NCI-H748 (cell line): ENCODE results near the gene CDKAL1.
A peak's percentile ranks its signal among the peaks of the same experiment; 100 is the strongest.
"Not testable (repeated sequence)": the region's sequence is repeated elsewhere in the genome, so short reads cannot be mapped to it uniquely, and the experiment has no call there.

Source experiments
- DNase-seq: peaks from one replicate; lab custom pipeline; 2025; ENCODE audit not compliant: unreplicated experiment; lab: John Stamatoyannopoulos, UW

The CDKAL1 gene

DNA sequence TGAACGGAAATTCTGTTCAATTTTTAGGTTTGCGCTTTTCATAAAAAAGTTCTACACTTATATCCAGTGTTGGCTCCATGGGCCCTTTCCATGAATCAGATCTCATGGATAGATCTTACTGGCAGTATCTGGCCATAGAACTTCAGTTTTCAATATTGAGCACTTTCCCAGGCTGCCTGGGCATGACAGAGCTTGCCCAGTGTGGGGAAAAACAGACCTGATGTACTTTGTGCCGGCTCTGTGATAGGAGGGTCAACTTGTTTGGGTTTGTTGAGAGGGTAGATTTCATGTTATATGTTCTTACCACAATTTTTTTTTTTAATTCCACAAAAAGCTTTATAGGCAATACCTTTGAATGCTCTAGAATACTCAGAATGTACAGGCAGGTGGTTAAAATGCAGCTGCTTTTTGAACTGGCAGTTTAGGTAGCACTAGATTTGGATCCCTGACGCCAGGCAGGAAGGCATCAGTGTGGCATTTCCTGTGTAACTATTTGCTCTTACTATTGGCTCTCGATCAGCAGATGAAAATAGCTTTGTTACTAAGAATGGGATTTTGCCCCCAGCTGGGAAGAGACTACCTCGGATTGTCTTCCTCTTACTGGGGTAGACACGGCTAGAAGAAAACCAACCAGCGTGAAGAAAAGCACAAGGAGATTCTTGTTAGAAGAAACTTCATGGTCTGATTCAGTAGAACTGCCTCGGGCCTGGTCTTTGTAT is 654.4 kb downstream of the CDKAL1 start:
- peak; percentile 85 for DNase-seq

DNA sequence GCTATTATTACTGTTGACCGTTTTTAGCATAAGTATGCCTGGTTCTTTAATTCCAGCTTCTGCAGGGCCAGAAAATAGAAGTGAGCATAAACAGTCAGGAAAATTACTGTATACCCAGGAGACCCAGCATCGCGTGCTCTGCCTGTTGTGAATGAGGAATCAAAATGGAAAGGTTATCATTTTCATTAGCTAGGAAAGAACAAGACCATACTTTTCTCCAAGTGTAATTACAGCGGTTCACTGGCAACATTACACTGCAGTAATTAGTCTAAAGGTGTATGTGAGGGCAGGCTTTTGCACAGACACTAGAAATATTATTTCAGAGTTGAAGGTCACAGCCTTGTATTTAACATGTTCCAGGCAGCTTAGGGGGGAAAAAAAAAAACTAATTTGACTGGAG is 655.5 kb downstream of the CDKAL1 start:
- peak; percentile 80 for DNase-seq

DNA sequence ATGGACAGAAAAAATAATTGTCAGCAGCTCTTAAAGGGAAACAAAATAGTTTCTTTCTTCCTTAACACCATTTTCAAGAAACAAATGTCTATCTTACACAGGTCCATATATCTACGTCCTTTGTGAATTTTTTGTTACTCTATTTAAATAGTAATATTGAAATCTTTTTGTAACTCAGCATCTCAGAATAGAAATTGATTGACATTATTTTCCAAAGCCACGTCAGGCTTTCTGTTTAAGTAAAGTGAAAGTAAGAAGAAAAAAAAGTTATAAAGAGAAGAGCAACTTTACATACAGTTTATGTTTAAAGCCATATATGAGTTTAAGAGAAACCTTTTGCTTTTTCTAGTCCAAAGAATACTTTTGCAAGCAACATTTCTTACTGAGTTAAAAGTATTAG is 656.4 kb downstream of the CDKAL1 start:
- no peak for DNase-seq

DNA sequence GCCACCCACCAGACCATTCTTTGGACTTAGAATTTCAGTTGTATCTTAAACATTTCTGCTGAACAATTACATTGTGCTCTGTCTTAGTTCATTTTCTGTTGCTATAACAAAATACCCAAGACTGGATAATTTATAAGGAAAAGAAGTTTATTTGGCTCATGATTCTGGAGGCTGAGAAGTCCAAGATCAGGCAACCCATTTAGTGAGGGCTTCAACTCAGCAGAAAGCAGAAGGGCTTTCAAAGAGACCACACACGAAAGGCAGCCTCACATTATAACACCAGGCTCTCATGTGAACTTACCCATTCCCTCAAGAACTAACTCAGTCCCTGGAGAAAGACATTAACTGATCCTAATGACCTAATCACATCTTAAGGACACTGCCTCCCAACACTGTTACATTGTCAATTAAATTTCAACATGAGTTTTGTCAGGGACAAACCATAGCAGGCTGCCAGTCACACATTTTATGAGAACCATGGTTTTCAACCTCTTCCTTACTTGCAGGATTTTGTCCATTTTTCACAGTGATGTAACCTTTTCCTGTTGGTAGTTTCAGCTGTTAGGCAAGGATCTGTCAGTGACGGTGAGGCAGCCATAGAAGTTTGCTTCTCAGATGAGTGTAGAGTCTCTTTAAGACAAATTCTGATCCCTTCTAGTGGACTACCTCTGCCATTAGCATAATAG is 659.7 kb downstream of the CDKAL1 start:
- no peak for DNase-seq

DNA sequence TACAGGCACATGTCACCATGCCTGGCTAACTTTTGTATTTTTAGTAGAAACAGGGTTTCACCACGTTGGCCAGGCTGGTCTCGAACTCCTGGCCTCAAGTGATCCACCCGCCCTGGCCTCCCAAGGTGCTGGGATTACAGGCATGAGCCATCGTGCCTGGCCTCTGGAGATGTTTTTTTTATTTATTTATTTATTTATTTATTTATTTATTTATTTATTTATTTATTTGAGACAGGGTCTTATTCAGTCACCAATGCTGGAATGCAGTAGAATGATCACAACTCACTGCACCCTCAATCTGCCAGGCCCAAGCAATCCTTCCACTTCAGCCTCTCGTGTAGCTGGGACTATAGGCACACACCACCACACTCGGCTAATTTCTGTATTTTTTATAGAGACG is 661.0 kb downstream of the CDKAL1 start:
- not testable (repeated sequence) for DNase-seq

DNA sequence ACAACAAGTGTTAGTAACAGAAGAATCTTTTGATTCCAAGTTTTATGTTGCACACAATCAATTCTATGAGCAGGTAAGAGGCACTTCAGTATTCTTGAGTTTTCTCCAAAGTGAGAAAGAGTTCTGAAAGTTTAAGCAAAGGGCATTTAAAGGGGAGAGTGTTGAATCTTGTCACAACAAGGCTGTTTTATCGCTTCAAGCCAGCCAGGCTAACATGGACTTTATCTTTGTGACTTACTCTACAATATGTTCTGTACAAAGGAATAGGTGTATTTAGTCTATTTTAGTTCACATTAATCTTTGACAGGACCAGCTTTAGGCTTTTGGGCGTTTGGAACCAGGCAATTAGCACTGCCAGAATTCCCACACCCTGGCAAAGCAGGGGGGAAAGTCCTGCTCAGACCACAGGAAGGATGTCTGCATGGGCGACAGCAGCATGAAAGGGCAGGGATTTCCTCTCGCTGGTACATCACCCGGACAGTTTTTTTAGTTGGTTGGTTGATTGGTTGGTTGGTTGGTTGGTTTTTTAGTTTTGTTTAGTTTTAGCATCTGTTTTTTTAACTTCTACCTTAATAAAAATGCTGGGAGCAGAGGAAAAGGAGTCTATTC is 663.9 kb downstream of the CDKAL1 start:
- no peak for DNase-seq

DNA sequence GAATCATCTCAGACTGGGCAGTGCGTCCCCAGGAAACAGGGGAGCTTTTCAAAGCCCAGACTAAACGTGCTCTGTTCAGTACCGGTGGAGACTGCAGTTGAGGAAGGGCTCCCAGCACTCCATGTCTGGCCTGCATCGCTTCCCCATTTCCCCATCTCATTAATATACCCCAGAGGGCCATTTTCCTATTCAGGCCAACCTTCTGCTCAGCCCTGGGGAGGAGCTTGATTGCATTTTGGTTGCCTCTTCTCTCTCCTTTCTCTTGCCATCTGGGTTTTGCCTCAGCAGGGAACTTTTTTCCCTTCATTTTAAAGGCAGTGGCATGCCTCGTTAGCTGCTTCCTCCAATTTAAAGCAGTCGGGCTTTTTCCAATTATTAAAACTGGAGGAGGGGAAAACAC is 665.0 kb downstream of the CDKAL1 start:
- peak; percentile 65 for DNase-seq

DNA sequence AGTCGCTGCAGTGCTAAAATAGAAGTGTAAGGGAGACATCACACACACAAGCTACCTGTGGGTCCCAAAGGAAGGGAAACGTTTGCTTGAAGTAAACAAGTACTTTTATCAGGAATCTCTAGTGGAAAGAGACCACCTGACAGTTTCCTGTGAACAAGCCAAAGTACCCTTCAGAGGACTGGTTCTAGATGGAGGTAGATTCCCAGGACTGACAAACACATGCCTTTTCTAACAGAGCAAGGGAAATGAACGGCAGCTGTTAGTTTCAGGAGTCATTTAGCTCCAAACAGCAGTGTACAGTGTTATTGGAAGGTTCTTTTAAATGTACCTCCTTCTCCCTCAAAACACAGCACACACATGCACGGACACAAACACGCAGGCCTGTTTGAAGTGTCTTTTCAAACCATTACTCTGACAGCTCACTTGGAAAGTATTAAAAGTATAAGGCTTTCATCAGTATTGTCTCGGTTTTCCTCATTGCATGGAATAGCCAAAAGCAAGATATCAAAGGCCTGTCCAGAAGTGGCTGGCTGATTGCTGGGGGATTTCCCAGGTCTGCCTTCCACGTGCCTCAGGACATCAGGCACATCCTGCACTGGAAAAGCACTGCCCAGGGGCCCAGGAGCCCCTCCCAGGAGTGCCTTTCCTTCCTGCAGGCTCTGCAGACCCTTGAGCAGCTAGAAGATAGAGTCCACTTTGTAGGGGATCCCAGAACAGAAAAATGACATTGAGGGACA is 666.0 kb downstream of the CDKAL1 start:
- peak; percentile 57 for DNase-seq

DNA sequence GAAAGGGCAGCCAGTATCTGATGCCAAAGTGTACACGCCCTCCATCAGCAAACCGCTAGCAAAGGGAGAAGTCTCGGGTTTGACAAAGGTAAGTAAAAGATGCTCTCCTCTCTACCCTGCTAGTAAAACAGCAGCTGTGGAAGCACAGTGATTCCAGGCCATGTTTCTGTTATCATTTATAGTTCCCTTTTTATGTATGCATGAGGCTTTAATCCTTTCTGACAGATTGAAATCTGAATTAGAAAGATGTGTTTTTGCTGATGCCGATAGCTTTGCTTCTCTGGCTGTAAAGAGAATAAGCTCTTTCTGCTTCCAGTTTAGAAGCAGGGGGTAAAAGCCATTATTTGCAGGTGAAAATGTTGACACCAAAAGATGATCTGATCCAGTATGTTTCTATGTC is 666.9 kb downstream of the CDKAL1 start:
- DNase-seq: peak; percentile 90

DNA sequence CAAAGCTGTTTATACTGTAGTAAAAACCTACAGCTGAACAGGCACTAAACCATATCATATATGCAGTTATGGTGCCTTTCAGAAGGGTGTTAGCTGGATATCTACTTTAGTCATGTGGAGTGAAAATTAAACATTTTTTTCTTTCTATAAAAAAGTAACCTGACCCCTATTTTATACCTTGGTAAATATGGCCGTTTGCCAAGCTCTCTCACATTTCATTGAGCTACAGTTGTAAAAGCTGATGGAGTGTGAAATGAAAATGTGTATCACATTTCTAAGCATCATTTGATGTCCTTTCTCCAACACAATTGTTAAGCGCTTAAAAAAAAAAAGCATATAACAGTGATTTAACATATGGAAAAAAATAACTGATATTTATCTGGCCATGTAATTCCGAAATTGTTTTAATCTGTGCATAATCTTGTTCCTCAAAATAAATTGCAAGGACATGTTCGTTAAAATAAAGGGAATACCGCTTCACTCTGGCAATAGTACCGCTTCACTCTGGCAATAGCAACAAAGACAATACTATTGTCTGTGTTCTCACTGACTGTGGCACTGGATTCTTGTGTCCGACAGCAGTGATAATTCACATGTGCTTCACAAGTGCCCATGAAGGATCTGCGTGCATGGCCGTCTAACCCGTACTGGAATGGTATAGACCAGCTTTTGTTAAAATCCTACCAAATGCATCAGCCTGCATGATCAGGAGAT is 667.5 kb downstream of the CDKAL1 start:
- DNase-seq: peak; percentile 99

DNA sequence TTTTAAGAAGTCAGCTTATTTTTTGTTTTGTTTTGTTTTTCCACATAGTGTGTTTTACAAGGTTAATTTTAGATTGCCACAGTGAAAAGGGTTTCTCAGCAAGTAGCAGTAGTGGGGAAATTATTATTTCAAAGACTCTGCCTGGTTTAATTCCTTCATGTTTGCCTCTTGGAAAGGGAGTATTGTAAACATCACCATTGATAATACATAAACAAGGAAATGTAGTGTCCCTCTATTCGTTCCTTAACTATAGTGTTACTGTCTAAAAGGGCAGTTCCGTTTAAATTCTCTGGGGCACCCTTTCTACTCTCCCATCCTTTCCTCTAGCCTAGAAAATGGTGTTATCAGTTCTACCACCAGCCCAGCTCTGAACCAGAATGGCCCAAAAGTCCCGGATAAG is 668.3 kb downstream of the CDKAL1 start:
- no peak for DNase-seq

DNA sequence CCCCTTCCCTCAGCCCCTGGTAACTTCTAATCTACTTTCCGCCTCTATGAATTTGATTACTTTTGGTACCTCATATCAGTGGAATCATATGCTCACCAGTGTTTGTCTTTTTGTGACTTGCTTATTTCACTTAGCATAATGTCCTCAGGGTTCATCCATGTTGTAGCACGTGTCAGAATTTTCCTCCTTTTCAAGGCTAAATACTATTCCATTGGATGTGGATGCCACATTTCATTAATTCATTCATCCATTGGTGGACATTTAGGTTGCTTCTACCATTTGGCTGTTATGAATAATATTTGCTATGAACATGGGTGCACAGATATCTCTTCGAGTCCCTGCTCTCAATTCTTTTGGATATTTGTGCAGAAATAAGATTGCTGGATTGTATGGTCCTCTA is 670.7 kb downstream of the CDKAL1 start:
- no peak for DNase-seq

DNA sequence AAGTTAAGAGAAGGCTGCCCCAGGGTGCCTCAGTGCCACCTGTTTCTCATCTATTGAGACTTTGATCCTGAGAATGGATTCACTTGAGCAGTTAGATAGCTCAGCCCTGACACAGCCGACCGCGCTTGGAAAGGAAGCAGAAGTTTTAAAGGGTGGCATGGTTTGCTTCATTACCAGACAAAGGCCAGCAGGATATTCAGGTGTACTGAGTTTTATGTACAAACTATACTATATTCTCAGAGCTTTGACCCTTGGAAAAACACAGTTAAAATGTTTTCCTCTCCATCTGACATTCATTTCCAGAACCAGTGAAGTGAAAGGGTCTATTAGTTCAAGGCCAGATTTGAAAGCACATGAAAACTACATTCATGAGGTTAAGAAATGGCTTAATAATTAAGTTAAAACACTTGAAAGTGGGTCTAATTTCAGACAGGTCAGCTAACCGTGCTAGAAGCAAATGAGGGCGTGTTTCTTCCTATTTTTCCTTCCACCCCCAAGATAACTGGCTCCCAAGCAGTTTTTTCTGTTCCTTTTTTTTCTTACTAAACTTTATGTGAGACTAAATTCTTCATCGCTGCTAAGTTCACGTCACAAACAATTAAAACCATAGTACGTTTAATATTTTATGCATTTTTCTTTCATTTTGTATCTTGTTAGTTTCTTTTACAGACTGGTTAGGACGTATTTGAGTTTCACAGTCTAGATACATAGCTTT is 674.0 kb downstream of the CDKAL1 start:
- no peak for DNase-seq

DNA sequence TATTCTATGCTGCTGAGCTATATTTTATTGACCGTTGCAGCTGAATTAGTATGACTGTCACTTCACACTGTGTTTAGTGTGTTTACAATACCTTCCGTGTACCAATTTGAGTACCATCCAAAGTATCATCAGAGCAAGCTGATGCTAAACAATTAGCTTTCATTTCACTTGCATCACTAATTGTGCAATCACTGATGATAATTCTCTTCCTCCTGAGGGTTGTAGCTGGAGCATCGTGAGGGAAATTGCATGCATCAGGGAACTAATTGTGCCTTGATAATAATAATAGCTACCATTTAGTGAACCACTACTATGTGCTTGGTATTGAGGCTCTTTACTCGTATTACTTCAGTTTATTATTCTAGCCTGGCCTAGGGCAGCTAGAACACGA is 674.5 kb downstream of the CDKAL1 start:
- peak; percentile 22 for DNase-seq

DNA sequence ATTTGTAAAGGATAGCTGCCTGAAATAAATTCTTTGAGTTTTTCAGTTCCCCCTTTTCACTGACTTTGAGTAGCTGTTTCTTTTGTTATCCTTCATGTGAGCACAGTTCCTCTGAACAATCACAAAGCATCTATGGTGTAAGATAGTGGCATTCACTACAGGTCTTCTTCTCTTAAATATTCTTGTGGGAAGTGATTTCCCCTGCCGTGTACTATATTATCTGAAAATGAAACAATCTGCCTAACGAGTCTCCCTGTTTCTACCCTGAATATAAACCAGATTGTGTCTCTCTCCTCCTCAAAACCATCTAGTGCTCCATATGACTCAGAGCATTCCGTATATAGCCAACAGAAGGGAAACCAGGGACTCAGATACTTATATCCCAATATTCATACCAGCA is 679.2 kb downstream of the CDKAL1 start:
- no peak for DNase-seq

DNA sequence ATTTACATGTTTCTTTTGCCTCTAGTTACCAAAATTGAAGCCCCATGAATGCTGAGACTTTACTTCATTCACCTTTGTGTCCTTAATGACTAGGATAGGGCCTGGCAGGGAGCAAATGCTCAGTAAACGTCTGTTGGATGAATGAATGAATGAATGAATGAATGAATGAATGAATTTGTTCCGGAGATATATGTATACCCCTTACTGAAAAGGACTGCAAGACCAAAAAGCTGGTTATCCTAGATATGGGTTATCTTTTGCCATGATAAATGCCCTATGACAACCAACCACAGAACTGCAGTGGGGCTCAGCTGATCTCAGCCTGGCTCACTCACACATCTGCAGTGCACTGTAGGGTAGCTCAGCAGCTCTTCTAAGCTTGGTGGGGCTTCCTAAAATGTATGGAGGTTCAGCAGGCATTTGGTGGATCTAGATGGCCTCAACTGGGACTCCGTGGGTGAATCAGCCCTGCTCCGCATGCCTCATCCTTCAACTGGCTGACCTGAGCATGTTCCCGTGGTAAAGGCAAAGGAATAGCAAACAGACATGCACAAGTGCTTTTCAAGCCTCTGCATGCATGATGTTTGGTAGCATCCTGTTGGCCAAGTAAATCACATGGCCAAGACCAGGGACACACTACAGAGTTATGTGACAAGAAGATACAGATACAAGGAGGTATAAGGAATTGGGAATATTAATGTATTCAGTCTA is 680.6 kb downstream of the CDKAL1 start:
- DNase-seq: no peak

DNA sequence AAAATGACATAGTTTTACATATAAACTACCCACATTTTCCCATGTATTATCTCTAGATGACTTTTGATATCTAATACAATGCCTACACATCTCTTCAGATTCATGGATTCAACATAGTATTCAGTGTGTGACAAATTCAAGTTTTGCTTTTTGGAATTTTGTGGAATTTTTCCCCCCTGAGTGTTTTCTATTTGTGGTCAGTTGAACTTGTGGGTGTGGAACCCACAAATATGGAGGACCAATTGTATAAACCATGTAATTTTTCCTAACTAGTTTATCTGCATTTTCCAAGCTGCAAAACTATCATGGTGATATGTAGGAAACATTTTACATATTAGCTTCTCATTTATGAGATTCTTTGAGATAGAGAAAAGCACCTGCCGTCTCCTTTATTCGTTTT is 685.0 kb downstream of the CDKAL1 start:
- DNase-seq: no peak

DNA sequence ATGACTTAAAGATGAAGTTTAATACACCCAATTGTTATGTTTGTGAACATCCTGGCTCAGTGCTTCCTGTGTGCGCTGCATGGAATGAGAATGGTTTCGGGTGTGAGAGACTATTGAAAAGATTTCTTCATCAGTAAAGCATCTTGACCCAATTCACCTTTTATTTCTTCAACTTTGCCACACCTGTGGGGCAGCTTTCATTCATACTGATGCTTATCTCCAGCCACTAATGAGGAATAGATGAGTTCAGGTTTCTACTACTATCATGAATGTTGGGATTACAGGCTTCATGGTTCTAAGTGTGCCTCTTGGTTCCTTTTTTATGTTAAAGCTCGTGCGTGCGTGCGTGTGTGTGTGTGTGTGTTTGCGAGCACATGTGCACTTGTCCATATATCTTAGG is 685.6 kb downstream of the CDKAL1 start:
- DNase-seq: no peak

DNA sequence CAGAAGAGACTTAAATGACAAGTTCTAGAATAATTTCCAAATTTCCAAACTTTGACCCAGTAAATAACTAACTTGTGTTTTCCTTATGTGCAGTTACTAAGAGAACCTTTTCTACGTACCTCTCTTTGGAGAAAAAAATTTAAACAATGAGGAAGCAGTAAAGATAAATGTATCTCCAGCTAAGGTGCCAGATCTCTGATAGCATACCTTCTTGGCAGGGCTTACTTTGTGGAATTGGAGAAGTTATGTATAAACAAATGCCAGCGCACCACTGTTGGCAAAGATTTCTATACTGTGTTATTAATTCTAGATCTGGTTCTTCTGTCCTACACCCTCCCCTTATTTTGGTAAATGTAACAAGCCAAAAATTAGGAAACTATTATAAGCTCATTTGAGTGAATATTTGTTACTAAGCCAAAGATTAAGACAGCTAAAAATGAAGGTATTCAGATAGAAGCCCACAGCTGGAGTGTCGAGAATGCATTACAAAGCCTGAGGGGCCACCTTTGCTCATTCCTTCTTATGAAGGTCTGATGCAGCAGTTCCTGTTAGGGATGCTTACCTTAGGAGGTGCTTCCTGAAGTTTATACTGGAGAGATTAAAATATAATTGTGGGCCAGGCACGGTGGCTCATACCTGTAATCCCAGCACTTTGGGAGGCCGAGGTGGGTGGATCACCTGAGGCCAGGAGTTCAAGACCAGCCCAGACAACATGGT is 686.2 kb downstream of the CDKAL1 start:
- no peak for DNase-seq
